PC-3 (cell line): ENCODE data around the gene RDX. TPM values are rescaled to one million over a fixed set of nuclear protein-coding genes. Genes with fewer than 3 reads are reported as not detected.
"Not testable (repeated sequence)": the region's sequence is repeated elsewhere in the genome, so short reads cannot be mapped to it uniquely, and the experiment has no call there.

Experiments
- ATAC-seq: fragments of 200-7000 bp; cut with Tn5 transposase; 2 replicates; pipeline ENCODE4 v1.9.1; 2020; ENCODE audit warnings: mild to moderate bottlenecking, moderate library complexity
- BruUV-seq: library from RNA; stranded (reverse); fragments of 400-500 nt; replicated peaks from 2 replicates; lab custom pipeline; 2021; lab: Mats Ljungman, UMichigan
- CTCF ChIA-PET: fragments of 300-600 bp; sonication (Branson Sonifier 250); formaldehyde crosslinking; loops from one replicate; lab custom pipeline; 2022; ENCODE audit warnings: antibody characterized with exemption; lab: Charles Lee
- POLR2A ChIA-PET: fragments of 300-600 bp; sonication (Branson Sonifier 250); formaldehyde crosslinking; loops from one replicate; lab custom pipeline; 2022; ENCODE audit warnings: antibody characterized with exemption; ENCODE audit not compliant: unreplicated experiment; lab: Charles Lee
- DNase-seq: peaks from one replicate; pipeline ENCODE4 v3.0.0-alpha.2; 2015
- H2AFZ ChIP-seq: fragments of 300-600 bp; sonication (generic); 2 replicates; pipeline ENCODE4 v1.6.0; 2016; ENCODE audit warnings: antibody characterized with exemption, low read length
- H3F3A ChIP-seq: fragments of 300-600 bp; sonication (generic); one replicate; pipeline ENCODE4 v1.6.0; 2017; ENCODE audit warnings: antibody characterized with exemption, low read length, control low read depth, mild to moderate bottlenecking; ENCODE audit not compliant: unreplicated experiment
- H3K27ac ChIP-seq: fragments of 300-600 bp; sonication (generic); 2 replicates; pipeline ENCODE4 v1.5.1; 2016; ENCODE audit warnings: mild to moderate bottlenecking, low read length
- H3K27me3 ChIP-seq: fragments of 300-600 bp; sonication (generic); 2 replicates; pipeline ENCODE4 v1.6.1; 2016; ENCODE audit warnings: low read length, mixed read lengths
- H3K36me3 ChIP-seq: fragments of 300-600 bp; sonication (generic); 2 replicates; pipeline ENCODE4 v1.6.1; 2016; ENCODE audit warnings: low read depth, mixed run types, low read length, mixed read lengths
- H3K4me1 ChIP-seq: fragments of 300-600 bp; sonication (generic); 2 replicates; pipeline ENCODE4 v1.5.1; 2016; ENCODE audit warnings: low read length; ENCODE audit not compliant: insufficient read depth
- H3K4me2 ChIP-seq: fragments of 300-600 bp; sonication (generic); 2 replicates; pipeline ENCODE4 v1.6.0; 2016; ENCODE audit warnings: low read length
- H3K4me3 ChIP-seq: fragments of 300-600 bp; sonication (generic); 2 replicates; pipeline ENCODE4 v1.5.1; 2016; ENCODE audit warnings: mild to moderate bottlenecking, low read length, mixed read lengths
- H3K79me2 ChIP-seq: fragments of 300-600 bp; sonication (generic); 2 replicates; pipeline ENCODE4 v1.6.1; 2017; ENCODE audit warnings: low read length, mixed read lengths
- H3K9ac ChIP-seq: fragments of 300-600 bp; sonication (generic); 2 replicates; pipeline ENCODE4 v1.6.0; 2016; ENCODE audit warnings: mild to moderate bottlenecking, low read length
- H3K9me2 ChIP-seq: fragments of 300-600 bp; sonication (generic); replicated peaks from 2 replicates; pipeline ENCODE4 v1.6.1; 2016; ENCODE audit warnings: mixed run types, low read length, mixed read lengths
- H3K9me3 ChIP-seq: fragments of 300-600 bp; sonication (generic); 2 replicates; pipeline ENCODE4 v1.6.1; 2016; ENCODE audit warnings: low read length, mixed read lengths
- H4K20me1 ChIP-seq: fragments of 300-600 bp; sonication (generic); 2 replicates; pipeline ENCODE4 v1.6.1; 2016; ENCODE audit warnings: low read length, mixed read lengths
- CTCF ChIP-seq: fragments of 300-600 bp; sonication (generic); conservative IDR thresholded peaks from 2 replicates; pipeline ENCODE4 v1.5.1; 2017; ENCODE audit warnings: antibody characterized with exemption, low read depth, mild to moderate bottlenecking, low read length
- EZH2 ChIP-seq: fragments of 300-600 bp; sonication (generic); IDR thresholded peaks from one replicate; pipeline ENCODE4 v1.6.1; 2017; ENCODE audit warnings: antibody characterized with exemption, mild to moderate bottlenecking, low read length; ENCODE audit not compliant: unreplicated experiment
- EZH2phosphoT487 ChIP-seq: fragments of 300-600 bp; sonication (generic); IDR thresholded peaks from 2 replicates; pipeline ENCODE4 v1.6.1; 2018; ENCODE audit warnings: mild to moderate bottlenecking, antibody characterized with exemption, low read length, borderline replicate concordance
- intact Hi-C: fragments of 100-400 bp; cut with micrococcal nuclease; formaldehyde crosslinking; loops from 2 replicates; pipeline ENCODE4 v1.9.0; 2023
- total RNA-seq: library from RNA; depleted of rRNA; stranded (reverse); fragments of >200 nt; gene quantifications from 2 replicates; pipeline ENCODE4 v1.2.3, GENCODE V29; 2014

RDX gene
- total RNA-seq, 1 experiment from 2014 or later, result 86.2 TPM

- Histone ChIP-seq H3K4me3 (no peak overlapping the region), H3K4me1 (peaks cover 77% of the 10 kb centered on the region), H3K36me3 (no peaks in the 10 kb centered on the region), H3F3A (peaks cover 15% of the 10 kb centered on the region), H3K27ac (peak overlapping the region; percentile 92), H3K79me2 (no peaks in the 10 kb centered on the region), H3K9me2 (no peaks in the 10 kb centered on the region), H3K27me3 (no peaks in the 10 kb centered on the region), H2AFZ (no peak overlapping the region), H3K9ac (peak overlapping the region; percentile 78), H4K20me1 (no peaks in the 10 kb centered on the region), H3K9me3 (no peaks in the 10 kb centered on the region), H3K4me2 (peak overlapping the region; percentile 30)
- CTCF ChIA-PET, result no interaction called here
- BruUV-seq, result TSS peak; percentile 80
- TF ChIP-seq EZH2phosphoT487 (no peak), CTCF (no peak), EZH2 (no peak)
- DNase-seq (no peak), ATAC-seq (no peak)
- intact Hi-C loops, result loop anchor here (2.0 to 5.0 kb wide), 2 partner anchors 102 to 250 kb away; no protein-coding TSS in a partner anchor
- POLR2A ChIA-PET, result interaction anchor here (0.6 kb wide), 1 partner anchor 104 kb away, joined by 5 read pairs; the partner anchor contains the start of gene ZC3H12C
Measured at GRCh38 chr11:110196884-110197420, 99.5 kb downstream of the RDX start.

GRCh38 chr11:110196241-110196754 lies 100.1 kb downstream of the RDX start:
- no peak overlapping the region for H2AFZ ChIP-seq

GRCh38 chr11:110194211-110194766 lies 102.1 kb downstream of the RDX start:
- H3K9me3 ChIP-seq, H4K20me1 ChIP-seq, CTCF ChIA-PET, H3K27me3 ChIP-seq, POLR2A ChIA-PET, H3K4me3 ChIP-seq, H3K36me3 ChIP-seq, intact Hi-C loops, H3K79me2 ChIP-seq, H3F3A ChIP-seq, H3K9me2 ChIP-seq, BruUV-seq, H2AFZ ChIP-seq: not testable (repeated sequence)
- peak overlapping the region; percentile 92 for H3K27ac ChIP-seq
- peak; percentile 79 for DNase-seq
- H3K9ac ChIP-seq, result peak overlapping the region; percentile 65
- H3K4me2 ChIP-seq, result peak overlapping the region; percentile 51; the same call in 1 of the 2 replicates
- peak; percentile 38 for ATAC-seq
- peaks cover 57% of the 10 kb centered on the region for H3K4me1 ChIP-seq

More at GRCh38 chr11:110196241-110196754, 100.1 kb downstream of the RDX start:
- Histone ChIP-seq H4K20me1 (no peaks in the 10 kb centered on the region), H3K4me1 (peaks cover 77% of the 10 kb centered on the region), H3K4me2 (peak overlapping the region; percentile 51), H3K27me3 (no peaks in the 10 kb centered on the region), H3K36me3 (no peaks in the 10 kb centered on the region), H3K9ac (peak overlapping the region; percentile 78), H3K9me2 (no peaks in the 10 kb centered on the region), H3F3A (peaks cover 15% of the 10 kb centered on the region), H3K9me3 (no peaks in the 10 kb centered on the region), H3K4me3 (no peak overlapping the region), H3K79me2 (no peaks in the 10 kb centered on the region), H3K27ac (peak overlapping the region; percentile 92)
- intact Hi-C loops, result loop anchor here (2.0 to 5.0 kb wide), 2 partner anchors 101 to 251 kb away; no protein-coding TSS in a partner anchor
- TF ChIP-seq CTCF, result no peak
- DNase-seq (peak; percentile 97), ATAC-seq (peak; percentile 77)
- ChIA-PET POLR2A (interaction anchor here (0.6 kb wide), 1 partner anchor 101 kb away, joined by 3 read pairs; no protein-coding TSS in a partner anchor), CTCF (no interaction called here)
- no TSS peak for BruUV-seq

- BruUV-seq, H3K9me3 ChIP-seq, H3K27ac ChIP-seq, H2AFZ ChIP-seq, H3F3A ChIP-seq, ATAC-seq, H3K4me2 ChIP-seq, POLR2A ChIA-PET, CTCF ChIA-PET, H4K20me1 ChIP-seq, H3K27me3 ChIP-seq, H3K4me3 ChIP-seq, intact Hi-C loops, H3K36me3 ChIP-seq, H3K9me2 ChIP-seq, H3K9ac ChIP-seq, DNase-seq, H3K79me2 ChIP-seq: not testable (repeated sequence)
- peaks cover 41% of the 10 kb centered on the region for H3K4me1 ChIP-seq
Measured at GRCh38 chr11:110192604-110193282, 103.7 kb downstream of the RDX start.
